Central memory CD8-positive, alpha-beta T cell (primary cell): ENCODE measurements around the gene DEPDC7.
A peak's percentile ranks its signal among the peaks of the same experiment; 100 is the strongest.

Source experiments
- ATAC-seq: fragments of 150-1000 bp; cut with Tn5 transposase; replicated peaks from 2 replicates; pipeline ENCODE4 v1.10.0; 2022; ENCODE audit warnings: mild to moderate bottlenecking, moderate FRiP score, moderate number of reproducible peaks; ENCODE audit not compliant: poor library complexity, severe bottlenecking; ENCODE audit errors: extremely low read depth
- DNase-seq, 2 donors: peaks; one replicate each; pipeline ENCODE4 v3.0.0; 2021; ENCODE audit warnings: low spot score in 2 of 2
- H3K27ac Mint-ChIP-seq: one replicate; pipeline ENCODE4 v1.8.0; 2022; ENCODE audit warnings: low read depth, mild to moderate bottlenecking, moderate library complexity, mixed read lengths
- H3K27me3 Mint-ChIP-seq: one replicate; pipeline ENCODE4 v1.8.0; 2022; ENCODE audit warnings: mixed read lengths
- H3K36me3 Mint-ChIP-seq: one replicate; pipeline ENCODE4 v1.8.0; 2022; ENCODE audit warnings: mild to moderate bottlenecking, moderate library complexity, mixed read lengths; ENCODE audit not compliant: insufficient read depth
- H3K4me1 Mint-ChIP-seq: one replicate; pipeline ENCODE4 v1.8.0; 2022; ENCODE audit warnings: mixed read lengths
- H3K4me3 Mint-ChIP-seq: one replicate; pipeline ENCODE4 v1.8.0; 2022; ENCODE audit warnings: mild to moderate bottlenecking, moderate library complexity, mixed read lengths
- H3K9me3 Mint-ChIP-seq: one replicate; pipeline ENCODE4 v1.8.0; 2022; ENCODE audit warnings: mixed read lengths

Gene DEPDC7

DNA sequence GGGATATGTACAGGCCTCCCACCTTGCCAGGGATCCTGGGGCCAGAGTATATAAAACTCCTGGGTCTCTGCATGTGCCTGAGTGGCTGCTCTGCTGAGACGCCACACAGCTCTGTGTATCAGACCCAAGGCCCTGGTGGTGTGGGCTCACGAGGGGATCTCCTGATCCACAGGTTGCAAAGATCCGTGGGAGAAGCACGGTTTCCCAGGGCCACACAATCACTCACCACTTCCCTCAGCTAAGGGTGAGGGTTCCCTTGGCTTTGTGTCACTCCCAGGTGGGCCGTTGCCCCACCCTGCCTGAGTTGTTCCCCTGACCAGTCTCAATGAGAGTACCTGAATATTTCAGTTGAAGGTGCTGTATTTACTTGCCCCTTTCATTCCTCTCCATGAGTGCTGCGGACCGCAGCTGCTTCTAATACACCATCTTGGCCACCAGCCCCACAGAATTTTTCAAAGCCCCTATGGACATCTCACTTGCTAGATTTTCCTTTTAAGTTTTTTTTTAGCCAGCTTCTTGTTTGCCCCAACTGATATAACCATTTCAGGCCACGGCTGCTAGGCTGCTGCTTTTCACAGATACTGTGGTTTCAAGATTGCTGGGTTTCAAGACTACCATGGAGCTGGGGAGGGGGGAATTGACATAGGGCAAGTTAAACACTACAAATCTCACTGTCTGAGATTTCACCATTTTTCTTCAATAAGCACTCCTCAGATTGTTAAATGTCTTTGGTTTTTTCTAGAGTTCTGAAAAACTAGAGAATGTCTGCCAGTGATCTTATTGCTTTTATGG, 13.7 kb upstream of the DEPDC7 start:
- Mint-ChIP-seq H3K4me1 (peaks cover 16% of the 10 kb centered on the region), H3K27ac (no peak overlapping the region), H3K4me3 (no peak overlapping the region), H3K27me3 (peaks cover 34% of the 10 kb centered on the region), H3K9me3 (peaks cover 6% of the 10 kb centered on the region), H3K36me3 (no peaks in the 10 kb centered on the region)
- no peak for DNase-seq
- no peak for ATAC-seq

DNA sequence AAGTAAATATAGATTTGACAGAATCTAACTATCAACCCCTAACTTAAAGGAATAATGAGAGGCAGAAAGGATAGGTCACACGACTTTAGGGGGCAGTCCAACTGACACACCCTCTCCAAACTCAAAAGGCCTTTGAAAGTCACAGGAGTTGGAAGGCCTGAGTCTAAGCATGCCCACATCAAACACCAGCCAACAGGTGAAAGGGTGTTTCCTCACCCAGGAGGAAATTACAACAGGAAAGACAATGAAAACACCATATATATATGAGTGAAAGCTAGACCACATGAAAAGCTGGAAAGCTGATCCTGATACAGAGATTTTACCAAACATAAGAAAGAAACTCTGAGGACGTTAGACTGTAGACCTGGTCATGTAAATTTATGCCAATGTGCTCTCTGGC, 10.5 kb upstream of the DEPDC7 start:
- DNase-seq (no peak), ATAC-seq (peak; percentile 46)
- no peaks in the 10 kb centered on the region for H3K36me3 Mint-ChIP-seq
- H3K4me3 Mint-ChIP-seq: peak overlapping the region; percentile 43
- peaks cover 16% of the 10 kb centered on the region for H3K4me1 Mint-ChIP-seq
- peaks cover 4% of the 10 kb centered on the region for H3K27me3 Mint-ChIP-seq
- H3K27ac Mint-ChIP-seq: no peak overlapping the region
- H3K9me3 Mint-ChIP-seq: no peaks in the 10 kb centered on the region

GRCh38 chr11:33006010-33006409, 9.7 kb upstream of the DEPDC7 start:
- H3K4me1 Mint-ChIP-seq: peaks cover 16% of the 10 kb centered on the region
- no peaks in the 10 kb centered on the region for H3K9me3 Mint-ChIP-seq
- H3K27ac Mint-ChIP-seq: no peak overlapping the region
- H3K4me3 Mint-ChIP-seq: no peak overlapping the region
- DNase-seq (no peak), ATAC-seq (no peak)
- no peaks in the 10 kb centered on the region for H3K27me3 Mint-ChIP-seq
- H3K36me3 Mint-ChIP-seq: no peaks in the 10 kb centered on the region

DNA sequence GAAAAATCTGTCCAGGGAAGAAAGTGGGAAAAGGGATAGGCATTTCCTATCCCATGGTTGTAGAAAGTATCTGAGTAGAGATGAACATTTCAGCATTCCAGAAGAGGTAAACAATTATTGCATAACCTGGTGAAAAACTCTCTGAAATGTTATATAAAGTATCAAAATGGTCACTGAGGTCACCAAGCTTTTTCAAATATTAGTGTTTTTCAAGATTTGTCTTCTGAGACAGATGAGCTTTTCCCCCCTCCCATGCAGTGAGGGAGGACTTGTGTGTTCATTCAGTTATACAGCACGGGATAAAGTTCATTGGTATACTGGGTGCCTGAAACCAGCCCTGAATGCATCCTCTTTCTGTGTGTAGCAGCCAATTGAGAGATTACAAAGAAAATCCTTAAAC, 1.9 kb upstream of the DEPDC7 start:
- ATAC-seq (no peak), DNase-seq (no peak)
- Mint-ChIP-seq H3K36me3 (peaks cover 6% of the 10 kb centered on the region), H3K4me3 (no peak overlapping the region), H3K9me3 (no peaks in the 10 kb centered on the region), H3K4me1 (peaks cover 16% of the 10 kb centered on the region), H3K27me3 (peaks cover 24% of the 10 kb centered on the region), H3K27ac (no peak overlapping the region)

DNA sequence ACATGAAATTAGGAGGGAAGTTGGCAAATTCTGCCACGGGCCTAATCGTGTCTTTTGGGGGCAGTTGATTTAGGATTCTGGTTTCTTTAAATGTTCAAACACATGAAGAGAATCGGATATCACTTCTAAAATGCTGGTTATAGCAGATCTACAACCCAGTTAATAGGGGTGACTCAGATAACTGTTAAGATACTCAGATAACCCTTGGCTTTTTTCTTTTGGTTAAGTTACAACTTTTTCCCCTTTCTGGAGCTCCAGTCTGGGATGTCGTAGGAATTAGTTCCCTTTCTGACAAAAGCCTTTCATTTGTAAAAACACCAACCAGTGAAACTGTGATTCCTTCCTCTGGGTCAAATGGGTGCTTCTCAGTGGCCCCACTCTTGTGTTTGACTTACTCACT, 976 bp downstream of the DEPDC7 start:
- H3K36me3 Mint-ChIP-seq: peaks cover 4% of the 10 kb centered on the region
- no peaks in the 10 kb centered on the region for H3K9me3 Mint-ChIP-seq
- ATAC-seq (no peak), DNase-seq (no peak)
- peaks cover 10% of the 10 kb centered on the region for H3K4me1 Mint-ChIP-seq
- peak overlapping the region; percentile 84 for H3K4me3 Mint-ChIP-seq
- H3K27me3 Mint-ChIP-seq: peaks cover 39% of the 10 kb centered on the region
- H3K27ac Mint-ChIP-seq: no peak overlapping the region

- Mint-ChIP-seq H3K9me3 (no peaks in the 10 kb centered on the region), H3K27me3 (peaks cover 39% of the 10 kb centered on the region), H3K27ac (no peak overlapping the region), H3K36me3 (peaks cover 4% of the 10 kb centered on the region), H3K4me1 (peaks cover 5% of the 10 kb centered on the region), H3K4me3 (no peak overlapping the region)
- DNase-seq (no peak), ATAC-seq (no peak)
Measured at GRCh38 chr11:33017478-33017877, 1.8 kb downstream of the DEPDC7 start.

- peaks cover 39% of the 10 kb centered on the region for H3K27me3 Mint-ChIP-seq
- no peak overlapping the region for H3K4me3 Mint-ChIP-seq
- no peak for DNase-seq
- H3K36me3 Mint-ChIP-seq: peaks cover 4% of the 10 kb centered on the region
- H3K9me3 Mint-ChIP-seq: no peaks in the 10 kb centered on the region
- no peak overlapping the region for H3K27ac Mint-ChIP-seq
- ATAC-seq: no peak
- peaks cover 5% of the 10 kb centered on the region for H3K4me1 Mint-ChIP-seq
Measured at GRCh38 chr11:33017965-33018364, 2.3 kb downstream of the DEPDC7 start.

- Mint-ChIP-seq H3K9me3 (no peaks in the 10 kb centered on the region), H3K4me1 (peaks cover 5% of the 10 kb centered on the region), H3K36me3 (peaks cover 4% of the 10 kb centered on the region), H3K27ac (no peak overlapping the region), H3K4me3 (no peak overlapping the region), H3K27me3 (peaks cover 39% of the 10 kb centered on the region)
- no peak for ATAC-seq
- DNase-seq: no peak
Measured at GRCh38 chr11:33018840-33019239, 3.2 kb downstream of the DEPDC7 start.

- ATAC-seq: no peak
Measured at GRCh38 chr11:33021501-33021900, 5.8 kb downstream of the DEPDC7 start.

GRCh38 chr11:33021937-33022336, 6.3 kb downstream of the DEPDC7 start:
- Mint-ChIP-seq H3K4me3 (no peak overlapping the region), H3K27me3 (peaks cover 43% of the 10 kb centered on the region), H3K36me3 (peaks cover 2% of the 10 kb centered on the region), H3K27ac (no peak overlapping the region), H3K4me1 (no peaks in the 10 kb centered on the region), H3K9me3 (no peaks in the 10 kb centered on the region)
- no peak for ATAC-seq
- DNase-seq: no peak

More at GRCh38 chr11:33021501-33021900, 5.8 kb downstream of the DEPDC7 start:
- DNase-seq: no peak
- peaks cover 47% of the 10 kb centered on the region for H3K27me3 Mint-ChIP-seq
- H3K9me3 Mint-ChIP-seq: no peaks in the 10 kb centered on the region
- H3K27ac Mint-ChIP-seq: no peak overlapping the region
- H3K4me3 Mint-ChIP-seq: no peak overlapping the region
- H3K36me3 Mint-ChIP-seq: peaks cover 2% of the 10 kb centered on the region
- H3K4me1 Mint-ChIP-seq: peaks cover 1% of the 10 kb centered on the region

DNA sequence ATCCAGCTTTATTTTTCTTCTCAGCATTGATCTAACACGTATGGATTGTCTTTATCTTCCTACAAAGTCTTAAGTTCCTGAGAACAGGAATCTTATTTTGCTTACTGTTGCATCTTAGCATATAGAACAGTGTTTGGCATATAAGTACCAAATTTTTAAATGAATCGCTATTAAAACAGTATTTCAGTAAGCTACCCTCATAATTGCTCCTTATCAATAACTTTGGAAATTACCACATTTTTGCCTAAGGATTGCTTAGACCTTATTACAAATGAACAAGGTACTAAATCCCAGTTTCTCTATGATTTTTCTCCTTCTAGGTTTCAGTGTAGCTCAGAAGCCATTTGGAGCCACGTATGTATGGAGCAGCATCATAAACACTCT, 9.7 kb downstream of the DEPDC7 start:
- H3K36me3 Mint-ChIP-seq: peaks cover 2% of the 10 kb centered on the region
- no peak overlapping the region for H3K27ac Mint-ChIP-seq
- no peak for DNase-seq
- H3K4me3 Mint-ChIP-seq: no peak overlapping the region
- ATAC-seq: no peak
- H3K4me1 Mint-ChIP-seq: no peaks in the 10 kb centered on the region
- H3K27me3 Mint-ChIP-seq: peaks cover 13% of the 10 kb centered on the region
- H3K9me3 Mint-ChIP-seq: no peaks in the 10 kb centered on the region

GRCh38 chr11:33027233-33027632, 11.6 kb downstream of the DEPDC7 start:
- no peak overlapping the region for H3K27ac Mint-ChIP-seq
- peaks cover 21% of the 10 kb centered on the region for H3K27me3 Mint-ChIP-seq
- H3K9me3 Mint-ChIP-seq: no peaks in the 10 kb centered on the region
- ATAC-seq: no peak
- no peak for DNase-seq
- no peaks in the 10 kb centered on the region for H3K4me1 Mint-ChIP-seq
- H3K4me3 Mint-ChIP-seq: no peak overlapping the region
- peaks cover 4% of the 10 kb centered on the region for H3K36me3 Mint-ChIP-seq

DNA sequence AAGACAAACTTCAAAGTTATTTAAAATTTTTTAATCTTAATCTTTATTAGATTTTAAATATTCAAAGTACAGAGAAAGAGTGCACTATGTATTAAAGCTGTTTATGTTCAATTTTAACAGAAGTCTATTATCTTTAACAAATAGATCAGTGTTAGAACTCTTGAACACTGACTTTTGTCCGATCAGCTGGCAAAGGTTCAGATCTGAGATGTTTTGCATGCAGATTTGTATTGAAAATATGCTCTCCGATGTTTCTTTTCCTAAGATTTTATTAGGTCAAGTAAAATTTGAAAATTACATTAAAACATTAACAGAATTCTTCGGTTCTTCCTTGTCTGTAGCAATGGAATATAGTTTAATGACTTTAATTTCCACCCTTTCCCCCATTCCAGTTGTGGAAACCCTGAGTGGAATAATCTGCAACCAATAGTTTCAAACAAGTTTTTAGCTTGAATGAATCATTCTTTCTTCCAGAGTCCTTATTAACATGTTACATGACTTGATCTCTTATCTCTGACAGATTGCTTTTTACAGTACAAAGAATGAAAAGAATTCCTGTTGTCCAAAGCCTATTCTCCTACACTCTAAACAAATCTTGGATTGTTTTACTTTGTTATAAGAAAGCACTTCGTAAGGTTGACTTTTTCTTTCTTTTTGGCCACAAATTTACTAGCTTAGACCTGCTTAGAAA, 12.3 kb downstream of the DEPDC7 start:
- DNase-seq: no peak
- H3K27me3 Mint-ChIP-seq: peaks cover 21% of the 10 kb centered on the region
- no peaks in the 10 kb centered on the region for H3K4me1 Mint-ChIP-seq
- ATAC-seq: no peak
- H3K9me3 Mint-ChIP-seq: no peaks in the 10 kb centered on the region
- no peak overlapping the region for H3K27ac Mint-ChIP-seq
- no peak overlapping the region for H3K4me3 Mint-ChIP-seq
- peaks cover 6% of the 10 kb centered on the region for H3K36me3 Mint-ChIP-seq
